HepG2 (cell line): ENCODE data around the gene PLA2G4A. TPM values are rescaled to one million over a fixed set of nuclear protein-coding genes. Genes with fewer than 3 reads are reported as not detected.

Experiments
- ATAC-seq: fragments of 200-7000 bp; cut with Tn5 transposase; 3 replicates; pipeline ENCODE4 v1.9.1; 2020; ENCODE audit warnings: mild to moderate bottlenecking, moderate library complexity
- BruUV-seq: library from RNA; stranded (reverse); fragments of 400-500 nt; replicated peaks from 2 replicates; lab custom pipeline; 2021; lab: Mats Ljungman, UMichigan
- CTCF ChIA-PET: fragments of 300-600 bp; formaldehyde crosslinking; extraction: SDS; loops from one replicate; lab custom pipeline; 2021; ENCODE audit warnings: low total read pairs, inconsistent platforms, low intra/inter-chr PET ratio; lab: Yijun Ruan, JAX
- POLR2A ChIA-PET: fragments of 350-600 bp; sonication (Branson Sonifier 250); formaldehyde crosslinking; loops from one replicate; lab custom pipeline; 2020; ENCODE audit warnings: antibody characterized with exemption, inconsistent platforms; lab: Yijun Ruan, JAX
- DNase-seq: peaks from one replicate; pipeline ENCODE4 v3.0.0-alpha.2; 2015; ENCODE audit warnings: low spot score
- FAIRE-seq: peaks from 3 replicates; lab custom pipeline; 2011; peaks lifted over from hg19 to GRCh38; lab: Jason Lieb, UNC
- H2AFZ ChIP-seq: one replicate; pipeline ENCODE4 v1.6.1; 2011; ENCODE audit warnings: low read length, inconsistent platforms
- H3K27ac ChIP-seq: fragments of 300-600 bp; 3 replicates; pipeline ENCODE4 v1.8.0; 2011; ENCODE audit warnings: mixed run types, mild to moderate bottlenecking, mixed read lengths, low read length, inconsistent platforms; ENCODE audit not compliant: insufficient read depth; ENCODE audit errors: extremely low read length
- H3K27me3 ChIP-seq, 2 experiments: fragments of 200-600 bp in 1 of 2; 2 replicates in 1 of 2; 3 replicates in 1 of 2; pipeline versions ENCODE4 v1.6.0 to v1.8.0; 2011; ENCODE audit warnings: low read length in 2 of 2, mild to moderate bottlenecking in 2 of 2, moderate library complexity in 2 of 2, inconsistent platforms in 1 of 2; ENCODE audit not compliant: insufficient read depth in 2 of 2, control insufficient read depth in 1 of 2
- H3K36me3 ChIP-seq, 2 experiments: fragments of 200-600 bp in 1 of 2; replicated peaks in 1 of 2; 2 replicates in 1 of 2; 3 replicates in 1 of 2; pipeline versions ENCODE4 v1.5.1 to v1.8.0; 2011; ENCODE audit warnings: low read length in 2 of 2, inconsistent platforms in 1 of 2; ENCODE audit not compliant: insufficient read depth in 2 of 2, control insufficient read depth in 1 of 2
- H3K4me1 ChIP-seq: 2 replicates; pipeline ENCODE4 v1.5.1; 2012; ENCODE audit warnings: low read length, inconsistent platforms; ENCODE audit not compliant: insufficient read depth
- H3K4me2 ChIP-seq: 2 replicates; pipeline ENCODE4 v1.6.0; 2011; ENCODE audit warnings: low read depth, low read length, inconsistent platforms
- H3K4me3 ChIP-seq, 3 experiments: fragments of 200-600 bp in 1 of 3; sonication (generic), shearing (Covaris generic) in 1 of 3; replicated peaks in 1 of 3; 2 replicates each; pipeline ENCODE4 v1.5.1; 2011 to 2016; ENCODE audit warnings: low read length in 3 of 3, inconsistent platforms in 2 of 3, low read depth in 2 of 3, mild to moderate bottlenecking in 2 of 3, control low read depth in 1 of 3, mixed read lengths in 1 of 3; ENCODE audit not compliant: insufficient read depth in 1 of 3
- H3K79me2 ChIP-seq: one replicate; pipeline ENCODE4 v1.6.1; 2011; ENCODE audit warnings: low read length, inconsistent platforms; ENCODE audit not compliant: insufficient read depth
- H3K9ac ChIP-seq: 2 replicates; pipeline ENCODE4 v1.6.0; 2011; ENCODE audit warnings: mild to moderate bottlenecking, low read depth, low read length, inconsistent platforms; ENCODE audit not compliant: insufficient read depth
- H3K9me3 ChIP-seq: 2 replicates; pipeline ENCODE4 v1.5.1; 2012; ENCODE audit warnings: mild to moderate bottlenecking, low read length
- H4K20me1 ChIP-seq: 2 replicates; pipeline ENCODE4 v1.6.0; 2011; ENCODE audit warnings: inconsistent platforms, mild to moderate bottlenecking, low read length, moderate library complexity; ENCODE audit not compliant: insufficient read depth
- BRCA1 ChIP-seq: sonication (generic); formaldehyde crosslinking; IDR thresholded peaks from 2 replicates; pipeline ENCODE4 v1.4.0; 2020; ENCODE audit warnings: missing genetic modification reagents
- CBFB ChIP-seq: sonication (generic); formaldehyde crosslinking; IDR thresholded peaks from 2 replicates; pipeline ENCODE4 v1.4.0; 2020; ENCODE audit warnings: missing genetic modification reagents
- EHMT2 ChIP-seq: fragments of 200-600 bp; sonication (generic); IDR thresholded peaks from 2 replicates; pipeline ENCODE4 v1.7.0; 2017; ENCODE audit warnings: antibody characterized with exemption, low read depth, low read length, borderline replicate concordance
- FLYWCH1 ChIP-seq: sonication (generic); formaldehyde crosslinking; IDR thresholded peaks from 2 replicates; pipeline ENCODE4 v1.8.1; 2023; ENCODE audit warnings: mild to moderate bottlenecking, missing genetic modification reagents
- MBD4 ChIP-seq: IDR thresholded peaks from 2 replicates; pipeline ENCODE4 v1.6.1; 2012; ENCODE audit warnings: low read length, inconsistent platforms, borderline replicate concordance
- NFKBIZ ChIP-seq: IDR thresholded peaks from 2 replicates; pipeline ENCODE4 v1.6.1; 2018; ENCODE audit warnings: missing genetic modification reagents, missing compliant biosample characterization
- PHF20 ChIP-seq: sonication (generic); formaldehyde crosslinking; IDR thresholded peaks from 2 replicates; pipeline ENCODE4 v1.5.0; 2020; ENCODE audit warnings: mild to moderate bottlenecking, missing genetic modification reagents
- POLR2AphosphoS5 ChIP-seq: IDR thresholded peaks from 2 replicates; pipeline ENCODE4 v1.6.1; 2012; ENCODE audit warnings: low read depth, low read length
- SRSF4 ChIP-seq: fragments of 200-400 bp; formaldehyde crosslinking; IDR thresholded peaks from one replicate; pipeline ENCODE4 v1.6.1; 2018; ENCODE audit warnings: mild to moderate bottlenecking, low read depth, low read length, moderate library complexity; ENCODE audit not compliant: poor library complexity, severe bottlenecking
- TCF7L2 ChIP-seq: IDR thresholded peaks from 2 replicates; pipeline ENCODE4 v1.6.1; 2011; ENCODE audit warnings: mild to moderate bottlenecking, low read depth, low read length, moderate library complexity
- ZNF354B ChIP-seq: sonication (generic); formaldehyde crosslinking; IDR thresholded peaks from 2 replicates; pipeline ENCODE4 v1.8.0; 2022; ENCODE audit warnings: mild to moderate bottlenecking, missing genetic modification reagents
- ZNF432 ChIP-seq: sonication (generic); formaldehyde crosslinking; IDR thresholded peaks from 2 replicates; pipeline ENCODE4 v1.5.0; 2020; ENCODE audit warnings: missing genetic modification reagents, mild to moderate bottlenecking, borderline replicate concordance
- ZNF451 ChIP-seq: sonication (generic); formaldehyde crosslinking; IDR thresholded peaks from 2 replicates; pipeline ENCODE4 v1.5.0; 2020; ENCODE audit warnings: mild to moderate bottlenecking, missing genetic modification reagents
- ZNF570 ChIP-seq: sonication (generic); formaldehyde crosslinking; IDR thresholded peaks from 2 replicates; pipeline ENCODE4 v1.4.0; 2020; ENCODE audit warnings: mild to moderate bottlenecking, missing genetic modification reagents, borderline replicate concordance
- WGBS: methylation state at CpG from one replicate; pipeline ENCODE4 v1.1.6; 2017; ENCODE audit warnings: low lambda C conversion rate; 5-methylcytosine and 5-hydroxymethylcytosine counted together
- in situ Hi-C: cut with HindIII; loops from 2 replicates; pipeline ENCODE4 v1.10.0; 2017; ENCODE audit warnings: low pct_unique_long_range_greater_than_20kb; ENCODE audit not compliant: extremely low pct_ligation_motif_present
- intact Hi-C: fragments of 100-400 bp; cut with micrococcal nuclease; formaldehyde crosslinking; loops from one replicate; pipeline ENCODE4 v1.10.0; 2022; ENCODE audit not compliant: unreplicated experiment
- polyA plus RNA-seq, 8 experiments: library from polyadenylated mRNA; depleted of rRNA in 3 of 8; stranded (reverse) in 7 of 8; unstranded in 1 of 8; fragments of >200 nt; fragmentation: Illumina TruSeq in 4 of 8; extraction: Trizol in 4 of 8; gene quantifications; 2 replicates each; pipeline versions ENCODE4 v1.2.1 to v1.2.3, GENCODE V29; 2011 to 2016; ENCODE audit warnings: low read depth in 4 of 8, missing spikeins in 1 of 8, mixed read lengths in 1 of 8; ENCODE audit not compliant: insufficient read depth in 1 of 8
- total RNA-seq, 5 experiments: library from RNA; depleted of rRNA; stranded (reverse); fragments of >200 nt; fragmentation: Illumina TruSeq; extraction: Trizol; gene quantifications; 2 replicates each; pipeline ENCODE4 v1.2.3, GENCODE V29; 2016; ENCODE audit warnings: low read depth in 1 of 5
- TF ChIP-seq, protein P1 (sequence below): sonication (generic); formaldehyde crosslinking; IDR thresholded peaks from 2 replicates; pipeline ENCODE4 v1.4.0; 2020; ENCODE audit warnings: mild to moderate bottlenecking, missing genetic modification reagents, borderline replicate concordance
- TF ChIP-seq, protein P2 (sequence below): sonication (generic); formaldehyde crosslinking; conservative IDR thresholded peaks from 2 replicates; pipeline ENCODE4 v1.8.0; 2022; ENCODE audit warnings: mild to moderate bottlenecking, moderate library complexity, missing genetic modification reagents
- TF ChIP-seq, protein P3 (sequence below): sonication (generic); formaldehyde crosslinking; IDR thresholded peaks from 2 replicates; pipeline ENCODE4 v1.4.0; 2020; ENCODE audit warnings: missing genetic modification reagents
- TF ChIP-seq, protein P4 (sequence below): sonication (generic); formaldehyde crosslinking; IDR thresholded peaks from 2 replicates; pipeline ENCODE4 v1.8.1; 2023; ENCODE audit warnings: mild to moderate bottlenecking, inconsistent platforms, moderate library complexity, missing genetic modification reagents, borderline replicate concordance

Gene PLA2G4A
- total and polyA plus RNA-seq, 2 of the 13 experiments (the other 11 are each of a cell fraction or from before 2014, with no cell fraction given), result not detected

DNA sequence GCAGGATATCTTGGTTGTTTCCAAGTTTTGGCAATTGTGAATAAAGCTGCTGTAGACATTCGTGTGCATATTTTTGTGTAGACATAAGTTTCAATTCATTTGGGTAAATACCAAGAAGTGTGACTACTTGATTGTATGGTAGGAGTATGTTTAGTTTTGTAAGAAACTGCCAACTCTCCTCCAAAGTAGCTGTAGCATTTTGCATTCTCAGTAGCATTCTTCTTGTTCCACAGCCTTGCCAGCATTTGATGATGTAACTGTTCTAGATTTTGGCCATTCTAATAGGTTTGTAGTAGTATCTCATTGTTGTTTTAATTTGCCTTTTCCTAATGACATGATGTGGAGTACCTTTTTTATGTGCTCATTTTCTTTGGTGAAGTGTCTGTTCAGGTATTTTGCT is 38.6 kb upstream of the PLA2G4A start (continued):
- TF ChIP-seq, protein P1, sequence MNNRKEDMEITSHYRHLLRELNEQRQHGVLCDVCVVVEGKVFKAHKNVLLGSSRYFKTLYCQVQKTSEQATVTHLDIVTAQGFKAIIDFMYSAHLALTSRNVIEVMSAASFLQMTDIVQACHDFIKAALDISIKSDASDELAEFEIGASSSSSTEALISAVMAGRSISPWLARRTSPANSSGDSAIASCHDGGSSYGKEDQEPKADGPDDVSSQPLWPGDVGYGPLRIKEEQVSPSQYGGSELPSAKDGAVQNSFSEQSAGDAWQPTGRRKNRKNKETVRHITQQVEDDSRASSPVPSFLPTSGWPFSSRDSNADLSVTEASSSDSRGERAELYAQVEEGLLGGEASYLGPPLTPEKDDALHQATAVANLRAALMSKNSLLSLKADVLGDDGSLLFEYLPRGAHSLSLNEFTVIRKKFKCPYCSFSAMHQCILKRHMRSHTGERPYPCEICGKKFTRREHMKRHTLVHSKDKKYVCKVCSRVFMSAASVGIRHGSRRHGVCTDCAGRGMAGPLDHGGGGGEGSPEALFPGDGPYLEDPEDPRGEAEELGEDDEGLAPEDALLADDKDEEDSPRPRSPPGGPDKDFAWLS (CRISPR knock-in tag), result no peak
- no peak for TF ChIP-seq CBFB (CRISPR knock-in tag)
- no peak for TF ChIP-seq EHMT2
- no peak for TF ChIP-seq PHF20 (CRISPR knock-in tag)
- TF ChIP-seq MBD4, result no peak
- TF ChIP-seq BRCA1, result no peak
- no peak for TF ChIP-seq TCF7L2
- no peak for TF ChIP-seq ZNF354B
- TF ChIP-seq NFKBIZ (CRISPR knock-in tag), result no peak

DNA sequence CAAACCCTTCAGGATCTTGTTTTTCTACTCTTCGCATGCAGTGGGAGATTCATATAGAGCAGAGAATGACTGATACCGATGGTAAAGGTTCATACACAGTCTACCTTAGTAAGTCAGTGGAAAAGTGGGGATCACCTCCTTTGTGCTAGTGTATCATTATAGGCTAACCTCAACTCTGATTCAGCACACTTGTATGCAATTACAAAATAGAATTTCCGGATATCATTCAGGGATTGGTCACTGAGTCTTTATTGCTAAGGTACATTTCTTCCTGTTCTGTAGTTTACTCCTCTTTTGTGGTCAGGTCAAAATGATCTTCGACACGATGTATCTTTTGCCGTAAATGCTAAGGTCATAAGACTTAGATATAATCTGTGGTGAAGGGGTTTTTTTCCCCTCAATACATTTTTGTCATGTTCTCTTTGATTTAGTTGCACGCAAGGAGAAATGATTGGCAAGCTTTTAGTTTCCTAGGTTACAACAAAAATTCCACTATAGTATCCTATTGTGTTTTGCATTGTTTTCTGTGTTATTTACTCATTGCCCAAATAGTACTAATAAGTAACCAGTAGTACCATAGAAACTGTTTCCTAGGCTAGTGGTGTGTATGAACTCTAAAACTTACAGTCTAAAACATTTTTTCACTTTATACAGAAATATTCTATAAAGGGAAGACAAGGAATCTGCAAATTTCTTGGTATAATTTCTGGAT is 35.7 kb upstream of the PLA2G4A start:
- in situ Hi-C loops, result no loop called here
- Histone ChIP-seq H3K9me3 (no peaks in the 10 kb centered on the region), H4K20me1 (no peaks in the 10 kb centered on the region), H3K27ac (no peak overlapping the region), H3K9ac (no peak overlapping the region), H3K36me3 (no peaks in the 10 kb centered on the region), H3K4me3 (no peak overlapping the region), H3K4me1 (no peaks in the 10 kb centered on the region), H3K4me2 (no peak overlapping the region), H2AFZ (no peak overlapping the region), H3K27me3 (no peaks in the 10 kb centered on the region), H3K79me2 (no peaks in the 10 kb centered on the region)
- 26% methylated on average over 7 of the region's 7 CpGs for WGBS
- BruUV-seq, result no TSS peak
- intact Hi-C loops, result no loop called here
- no peak for ATAC-seq
- CTCF ChIA-PET, result no interaction called here
- POLR2A ChIA-PET, result no interaction called here
- DNase-seq, result no peak
- FAIRE-seq, result no peak
- TF ChIP-seq, protein P2, sequence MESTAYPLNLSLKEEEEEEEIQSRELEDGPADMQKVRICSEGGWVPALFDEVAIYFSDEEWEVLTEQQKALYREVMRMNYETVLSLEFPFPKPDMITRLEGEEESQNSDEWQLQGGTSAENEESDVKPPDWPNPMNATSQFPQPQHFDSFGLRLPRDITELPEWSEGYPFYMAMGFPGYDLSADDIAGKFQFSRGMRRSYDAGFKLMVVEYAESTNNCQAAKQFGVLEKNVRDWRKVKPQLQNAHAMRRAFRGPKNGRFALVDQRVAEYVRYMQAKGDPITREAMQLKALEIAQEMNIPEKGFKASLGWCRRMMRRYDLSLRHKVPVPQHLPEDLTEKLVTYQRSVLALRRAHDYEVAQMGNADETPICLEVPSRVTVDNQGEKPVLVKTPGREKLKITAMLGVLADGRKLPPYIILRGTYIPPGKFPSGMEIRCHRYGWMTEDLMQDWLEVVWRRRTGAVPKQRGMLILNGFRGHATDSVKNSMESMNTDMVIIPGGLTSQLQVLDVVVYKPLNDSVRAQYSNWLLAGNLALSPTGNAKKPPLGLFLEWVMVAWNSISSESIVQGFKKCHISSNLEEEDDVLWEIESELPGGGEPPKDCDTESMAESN, result no peak
- TF ChIP-seq POLR2AphosphoS5, result no peak
- TF ChIP-seq ZNF432, result no peak
- TF ChIP-seq ZNF451 (CRISPR knock-in tag), result no peak
- TF ChIP-seq, protein P3, sequence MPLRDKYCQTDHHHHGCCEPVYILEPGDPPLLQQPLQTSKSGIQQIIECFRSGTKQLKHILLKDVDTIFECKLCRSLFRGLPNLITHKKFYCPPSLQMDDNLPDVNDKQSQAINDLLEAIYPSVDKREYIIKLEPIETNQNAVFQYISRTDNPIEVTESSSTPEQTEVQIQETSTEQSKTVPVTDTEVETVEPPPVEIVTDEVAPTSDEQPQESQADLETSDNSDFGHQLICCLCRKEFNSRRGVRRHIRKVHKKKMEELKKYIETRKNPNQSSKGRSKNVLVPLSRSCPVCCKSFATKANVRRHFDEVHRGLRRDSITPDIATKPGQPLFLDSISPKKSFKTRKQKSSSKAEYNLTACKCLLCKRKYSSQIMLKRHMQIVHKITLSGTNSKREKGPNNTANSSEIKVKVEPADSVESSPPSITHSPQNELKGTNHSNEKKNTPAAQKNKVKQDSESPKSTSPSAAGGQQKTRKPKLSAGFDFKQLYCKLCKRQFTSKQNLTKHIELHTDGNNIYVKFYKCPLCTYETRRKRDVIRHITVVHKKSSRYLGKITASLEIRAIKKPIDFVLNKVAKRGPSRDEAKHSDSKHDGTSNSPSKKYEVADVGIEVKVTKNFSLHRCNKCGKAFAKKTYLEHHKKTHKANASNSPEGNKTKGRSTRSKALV (CRISPR knock-in tag), result no peak
- no peak for TF ChIP-seq SRSF4
- TF ChIP-seq, protein P4, sequence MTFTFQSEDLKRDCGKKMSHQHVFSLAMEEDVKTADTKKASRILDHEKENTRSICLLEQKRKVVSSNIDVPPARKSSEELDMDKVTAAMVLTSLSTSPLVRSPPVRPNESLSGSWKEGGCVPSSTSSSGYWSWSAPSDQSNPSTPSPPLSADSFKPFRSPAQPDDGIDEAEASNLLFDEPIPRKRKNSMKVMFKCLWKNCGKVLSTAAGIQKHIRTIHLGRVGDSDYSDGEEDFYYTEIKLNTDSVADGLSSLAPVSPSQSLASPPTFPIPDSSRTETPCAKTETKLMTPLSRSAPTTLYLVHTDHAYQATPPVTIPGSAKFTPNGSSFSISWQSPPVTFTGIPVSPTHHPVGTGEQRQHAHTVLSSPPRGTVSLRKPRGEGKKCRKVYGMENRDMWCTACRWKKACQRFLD (CRISPR knock-in tag), result no peak
- no peak for TF ChIP-seq ZNF570
- no peak for TF ChIP-seq FLYWCH1
